ENCODE measurements around the gene TLCD1.

The TLCD1 gene

GRCh38 chr17:28720247-28720996, 5.6 kb downstream of the TLCD1 start:
- Histone ChIP-seq H3K36me3 (ENCODE audit: control insufficient read depth in 2 of 2, insufficient read depth in 2 of 2, low read length in 2 of 2) (peaks cover 24 to 37% of the 10 kb centered on the region in 2 donors), H3K27ac (ENCODE audit: low read depth in 2 of 2, low read length in 2 of 2) (peak overlapping the region; percentile 88 to 93), H3K4me1 (ENCODE audit: control insufficient read depth in 2 of 2, insufficient read depth in 2 of 2, low read length in 2 of 2) (peaks cover 50 to 56% of the 10 kb centered on the region in 2 donors), H3K9ac (ENCODE audit: low read depth in 1 of 2, low read length in 2 of 2) (peak overlapping the region; percentile 93 to 96), H3K27me3 (ENCODE audit: control insufficient read depth in 2 of 2, insufficient read depth in 2 of 2, low read length in 2 of 2) (peaks cover 0 to 5% of the 10 kb centered on the region in 2 donors), H3K9me3 (ENCODE audit: control insufficient read depth in 2 of 2, low read length in 2 of 2) (no peaks in the 10 kb centered on the region), H3K4me3 (ENCODE audit: low read length in 2 of 2) (peak overlapping the region; percentile 97 to 98)

GRCh38 chr17:28719021-28719433, 7.0 kb downstream of the TLCD1 start:
- Histone ChIP-seq H3K27me3 (ENCODE audit: control insufficient read depth in 2 of 2, insufficient read depth in 2 of 2, low read length in 2 of 2) (peaks cover 0 to 6% of the 10 kb centered on the region in 2 donors), H3K27ac (ENCODE audit: low read depth in 2 of 2, low read length in 2 of 2) (peak overlapping the region; percentile 88 to 93), H3K4me1 (ENCODE audit: control insufficient read depth in 2 of 2, insufficient read depth in 2 of 2, low read length in 2 of 2) (peaks cover 39 to 44% of the 10 kb centered on the region in 2 donors), H3K36me3 (ENCODE audit: control insufficient read depth in 2 of 2, insufficient read depth in 2 of 2, low read length in 2 of 2) (peaks cover 17 to 26% of the 10 kb centered on the region in 2 donors), H3K9ac (ENCODE audit: low read depth in 1 of 2, low read length in 2 of 2) (peak overlapping the region; percentile 60 to 96), H3K9me3 (ENCODE audit: control insufficient read depth in 2 of 2, low read length in 2 of 2) (no peaks in the 10 kb centered on the region), H3K4me3 (ENCODE audit: low read length in 2 of 2) (peak overlapping the region; percentile 97 to 98)

DNA sequence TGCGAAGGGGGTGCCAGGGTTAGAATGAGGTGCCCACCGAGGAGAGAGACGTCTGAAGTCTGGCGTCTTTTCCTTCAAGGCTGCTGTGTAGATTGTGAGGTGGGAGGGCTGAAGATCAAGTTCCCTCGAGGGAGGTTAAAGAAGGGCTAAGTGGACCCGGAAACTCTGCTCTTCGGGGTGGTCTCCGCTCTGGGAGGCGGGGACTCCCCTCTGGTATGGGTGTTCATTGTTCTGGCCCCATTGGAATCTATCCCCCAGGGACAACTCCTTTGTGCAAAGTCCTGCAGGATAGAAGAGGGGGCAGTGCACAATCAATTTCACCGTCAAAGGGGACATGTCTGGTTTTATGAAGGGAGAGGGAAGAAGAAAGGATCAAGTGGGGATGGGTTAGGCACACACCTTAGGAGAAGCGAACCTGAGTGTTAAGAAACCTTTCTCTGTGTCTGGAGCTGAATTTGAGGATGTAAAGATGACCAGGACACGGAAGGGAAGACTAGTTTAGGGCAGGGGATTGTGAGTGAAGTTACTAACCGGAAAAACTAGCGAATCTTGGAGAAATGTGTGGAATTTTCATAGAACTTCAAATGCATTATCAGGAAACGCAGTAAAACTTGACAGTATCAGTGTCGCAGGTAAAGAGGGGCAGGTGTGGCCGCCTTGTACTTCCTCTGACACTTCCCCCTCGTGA, 7.6 kb downstream of the TLCD1 start:
- Histone ChIP-seq H3K4me3 (ENCODE audit: low read length in 2 of 2) (peak overlapping the region; percentile 54 to 97), H3K9ac (ENCODE audit: low read depth in 1 of 2, low read length in 2 of 2) (no peak overlapping the region), H3K27ac (ENCODE audit: low read depth in 2 of 2, low read length in 2 of 2) (peak overlapping the region; percentile 71 to 93), H3K4me1 (ENCODE audit: control insufficient read depth in 2 of 2, insufficient read depth in 2 of 2, low read length in 2 of 2) (peaks cover 38 to 44% of the 10 kb centered on the region in 2 donors), H3K9me3 (ENCODE audit: control insufficient read depth in 2 of 2, low read length in 2 of 2) (no peaks in the 10 kb centered on the region), H3K27me3 (ENCODE audit: control insufficient read depth in 2 of 2, insufficient read depth in 2 of 2, low read length in 2 of 2) (peaks cover 0 to 6% of the 10 kb centered on the region in 2 donors), H3K36me3 (ENCODE audit: control insufficient read depth in 2 of 2, insufficient read depth in 2 of 2, low read length in 2 of 2) (peaks cover 13 to 21% of the 10 kb centered on the region in 2 donors)

GRCh38 chr17:28717578-28718332, 8.3 kb downstream of the TLCD1 start, which contains the start of gene RAB34:
Gene RAB34, minus strand, starts transcription at chr17:28717868. Its CDS starts 602 bp downstream, at chr17:28717266.
- Histone ChIP-seq H3K4me3 (ENCODE audit: low read length in 2 of 2) (peak within 1 kb of the TSS; percentile 54 to 63), H3K9ac (ENCODE audit: low read depth in 1 of 2, low read length in 2 of 2) (peak within 1 kb of the TSS; percentile 54 to 62), H3K36me3 (ENCODE audit: control insufficient read depth in 2 of 2, insufficient read depth in 2 of 2, low read length in 2 of 2) (peaks cover 6 to 13% of the 10 kb centered on the region in 2 donors), H3K4me1 (ENCODE audit: control insufficient read depth in 2 of 2, insufficient read depth in 2 of 2, low read length in 2 of 2) (peaks cover 38 to 43% of the 10 kb centered on the region in 2 donors), H3K27ac (ENCODE audit: low read depth in 2 of 2, low read length in 2 of 2) (peak within 1 kb of the TSS; percentile 71 to 82), H3K9me3 (ENCODE audit: control insufficient read depth in 2 of 2, low read length in 2 of 2) (no peaks in the 10 kb centered on the region), H3K27me3 (ENCODE audit: control insufficient read depth in 2 of 2, insufficient read depth in 2 of 2, low read length in 2 of 2) (peaks cover 0 to 6% of the 10 kb centered on the region in 2 donors)

DNA sequence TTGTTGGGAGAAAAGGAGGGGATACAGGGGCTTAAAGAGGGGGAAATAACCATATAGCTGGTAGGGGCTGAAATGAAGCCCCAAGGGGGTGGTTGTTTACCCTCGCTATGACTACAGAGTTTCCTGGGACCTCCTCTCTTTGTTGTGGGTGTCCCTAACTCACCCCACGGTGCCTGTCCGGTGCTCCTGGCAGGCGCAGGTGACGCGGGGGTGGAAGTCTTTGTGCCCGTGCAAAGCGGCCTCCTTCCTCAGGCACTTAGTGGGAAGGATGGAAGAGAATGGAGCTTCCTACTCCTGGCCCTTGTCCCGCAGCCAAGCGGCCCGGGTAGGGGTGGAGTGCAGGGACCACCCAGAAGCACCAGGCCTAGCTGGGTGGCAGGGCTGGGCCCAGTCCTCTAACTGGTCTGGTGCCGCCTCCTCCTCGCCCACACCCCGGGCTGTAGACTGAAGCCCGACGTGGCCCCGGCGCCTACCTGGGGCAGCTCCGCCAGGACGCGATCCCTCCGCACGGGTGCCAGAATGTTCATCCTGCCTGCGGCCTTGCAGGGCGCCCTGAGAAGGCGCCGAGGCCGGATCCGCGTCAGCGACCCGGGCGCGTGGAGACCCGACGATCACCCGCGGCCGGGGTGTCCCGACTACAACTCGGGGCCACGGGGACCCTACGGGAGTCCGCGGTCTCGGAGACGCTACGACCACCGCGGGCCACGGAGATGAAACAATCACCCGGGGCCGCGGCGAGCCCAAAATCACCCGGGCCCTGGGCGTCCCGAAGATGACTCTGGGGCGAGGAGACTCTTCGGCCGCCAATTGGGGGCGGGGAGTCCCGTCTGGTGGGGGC, 9.1 kb downstream of the TLCD1 start:
- Histone ChIP-seq H3K27me3 (ENCODE audit: control insufficient read depth in 2 of 2, insufficient read depth in 2 of 2, low read length in 2 of 2) (peaks cover 0 to 6% of the 10 kb centered on the region in 2 donors), H3K36me3 (ENCODE audit: control insufficient read depth in 2 of 2, insufficient read depth in 2 of 2, low read length in 2 of 2) (peaks cover 0 to 6% of the 10 kb centered on the region in 2 donors), H3K9me3 (ENCODE audit: control insufficient read depth in 2 of 2, low read length in 2 of 2) (no peaks in the 10 kb centered on the region), H3K9ac (ENCODE audit: low read depth in 1 of 2, low read length in 2 of 2) (peak overlapping the region; percentile 47 to 62), H3K4me1 (ENCODE audit: control insufficient read depth in 2 of 2, insufficient read depth in 2 of 2, low read length in 2 of 2) (peaks cover 36 to 38% of the 10 kb centered on the region in 2 donors), H3K27ac (ENCODE audit: low read depth in 2 of 2, low read length in 2 of 2) (peak overlapping the region; percentile 71 to 82), H3K4me3 (ENCODE audit: low read length in 2 of 2) (peak overlapping the region; percentile 47 to 50)

GRCh38 chr17:28715217-28715616, 10.8 kb downstream of the TLCD1 start:
- H3K27me3 ChIP-seq (ENCODE audit: control insufficient read depth in 2 of 2, insufficient read depth in 2 of 2, low read length in 2 of 2): peaks cover 0 to 6% of the 10 kb centered on the region in 2 donors

DNA sequence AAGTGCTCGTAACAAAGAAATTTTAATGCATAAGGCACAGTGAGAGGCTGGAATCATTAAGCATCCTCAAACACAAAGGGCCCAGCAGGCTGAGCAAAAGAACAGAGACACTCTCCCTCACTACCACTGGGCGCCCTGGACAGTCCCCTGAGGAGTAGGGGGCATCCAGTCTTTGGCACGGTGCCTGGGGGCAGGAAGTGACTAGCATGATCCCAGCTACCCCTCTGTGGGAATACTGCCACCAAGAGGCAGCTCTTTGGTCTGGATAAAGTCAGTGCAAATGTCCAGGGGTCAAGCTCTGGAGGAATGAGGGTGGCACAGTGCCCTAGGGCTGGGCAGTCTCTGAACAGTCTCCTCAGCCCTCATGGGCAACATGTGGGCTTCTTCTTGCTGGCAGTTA, 11.8 kb downstream of the TLCD1 start:
- peaks cover 0 to 6% of the 10 kb centered on the region in 2 donors for H3K27me3 ChIP-seq (ENCODE audit: control insufficient read depth in 2 of 2, insufficient read depth in 2 of 2, low read length in 2 of 2)
- H3K9me3 ChIP-seq (ENCODE audit: control insufficient read depth in 2 of 2, low read length in 2 of 2): no peaks in the 10 kb centered on the region
- no peak overlapping the region for H3K4me3 ChIP-seq (ENCODE audit: low read length in 2 of 2)
- H3K36me3 ChIP-seq (ENCODE audit: control insufficient read depth in 2 of 2, insufficient read depth in 2 of 2, low read length in 2 of 2): no peaks in the 10 kb centered on the region
- peaks cover 30 to 38% of the 10 kb centered on the region in 2 donors for H3K4me1 ChIP-seq (ENCODE audit: control insufficient read depth in 2 of 2, insufficient read depth in 2 of 2, low read length in 2 of 2)
- H3K27ac ChIP-seq (ENCODE audit: low read depth in 2 of 2, low read length in 2 of 2): no peak overlapping the region
- H3K9ac ChIP-seq (ENCODE audit: low read depth in 1 of 2, low read length in 2 of 2): no peak overlapping the region

More at GRCh38 chr17:28715217-28715616, 10.8 kb downstream of the TLCD1 start:
- Histone ChIP-seq H3K4me3 (ENCODE audit: low read length in 2 of 2) (no peak overlapping the region), H3K9me3 (ENCODE audit: control insufficient read depth in 2 of 2, low read length in 2 of 2) (no peaks in the 10 kb centered on the region), H3K27ac (ENCODE audit: low read depth in 2 of 2, low read length in 2 of 2) (no peak overlapping the region), H3K9ac (ENCODE audit: low read depth in 1 of 2, low read length in 2 of 2) (no peak overlapping the region), H3K4me1 (ENCODE audit: control insufficient read depth in 2 of 2, insufficient read depth in 2 of 2, low read length in 2 of 2) (peaks cover 27 to 33% of the 10 kb centered on the region in 2 donors), H3K36me3 (ENCODE audit: control insufficient read depth in 2 of 2, insufficient read depth in 2 of 2, low read length in 2 of 2) (no peaks in the 10 kb centered on the region)

DNA sequence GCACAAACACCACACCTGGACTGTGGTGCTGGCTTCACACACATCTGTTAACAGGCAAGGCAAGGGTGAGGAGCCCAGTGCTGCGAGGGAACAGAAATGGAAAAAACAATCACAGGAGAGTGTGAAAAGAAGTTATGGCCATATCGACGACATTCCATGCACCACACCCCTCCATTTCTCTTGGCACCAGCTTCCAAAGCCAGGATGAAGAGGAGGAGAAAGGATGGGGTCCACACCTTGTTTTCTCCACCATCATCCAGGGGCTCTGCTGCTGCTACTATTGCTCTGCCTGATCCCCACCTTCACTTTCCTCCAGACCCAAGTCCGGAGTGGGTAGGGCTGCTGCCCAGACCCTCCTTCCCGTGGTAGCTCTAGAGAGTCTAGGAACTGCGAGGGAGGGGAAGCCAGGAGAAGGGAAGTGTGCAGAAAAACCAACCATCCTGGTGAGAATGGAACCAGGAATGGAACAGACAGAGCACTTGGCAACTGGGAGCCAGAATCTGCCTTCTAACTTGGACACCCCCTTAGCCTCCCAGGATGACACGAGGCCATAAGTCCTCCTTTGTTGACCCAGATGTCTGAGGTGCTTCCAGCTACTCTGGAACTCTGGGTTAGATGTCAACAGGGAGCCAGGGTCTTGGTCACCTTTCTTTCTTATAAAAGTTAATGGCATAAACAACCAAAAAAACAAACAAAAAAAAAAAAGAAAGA, 13.2 kb downstream of the TLCD1 start:
- Histone ChIP-seq H3K4me1 (ENCODE audit: control insufficient read depth in 2 of 2, insufficient read depth in 2 of 2, low read length in 2 of 2) (peaks cover 21 to 31% of the 10 kb centered on the region in 2 donors), H3K27ac (ENCODE audit: low read depth in 2 of 2, low read length in 2 of 2) (peak overlapping the region in 1 of 2 donors; percentile 90), H3K4me3 (ENCODE audit: low read length in 2 of 2) (peak overlapping the region in 1 of 2 donors; percentile 77), H3K9ac (ENCODE audit: low read depth in 1 of 2, low read length in 2 of 2) (no peak overlapping the region), H3K27me3 (ENCODE audit: control insufficient read depth in 2 of 2, insufficient read depth in 2 of 2, low read length in 2 of 2) (peaks cover 0 to 6% of the 10 kb centered on the region in 2 donors), H3K9me3 (ENCODE audit: control insufficient read depth in 2 of 2, low read length in 2 of 2) (no peaks in the 10 kb centered on the region), H3K36me3 (ENCODE audit: control insufficient read depth in 2 of 2, insufficient read depth in 2 of 2, low read length in 2 of 2) (no peaks in the 10 kb centered on the region)
